HEK293 (cell line): ENCODE results near the gene ZNF365.

Experiments used
- CTCF ChIP-seq: fragments of 450-650 bp; formaldehyde crosslinking; IDR thresholded peaks from 2 replicates; pipeline ENCODE4 v1.5.1; 2016; ENCODE audit warnings: missing biosample characterization, missing genetic modification characterization
- HIC1 ChIP-seq: fragments of 450-650 bp; formaldehyde crosslinking; IDR thresholded peaks from 2 replicates; pipeline ENCODE4 v1.5.1; 2016; ENCODE audit warnings: missing biosample characterization, missing genetic modification characterization
- KLF1 ChIP-seq: fragments of 450-650 bp; formaldehyde crosslinking; IDR thresholded peaks from 2 replicates; pipeline ENCODE4 v1.5.1; 2016; ENCODE audit warnings: missing biosample characterization, missing genetic modification characterization
- KLF9 ChIP-seq: fragments of 450-650 bp; formaldehyde crosslinking; IDR thresholded peaks from 2 replicates; pipeline ENCODE4 v1.5.1; 2016; ENCODE audit warnings: missing biosample characterization, missing genetic modification characterization, low read depth
- PBX3 ChIP-seq: sonication (generic); formaldehyde crosslinking; IDR thresholded peaks from 2 replicates; pipeline ENCODE4 v1.8.1; 2022; ENCODE audit warnings: mild to moderate bottlenecking, moderate library complexity, missing genetic modification reagents
- PRDM2 ChIP-seq: fragments of 450-650 bp; formaldehyde crosslinking; IDR thresholded peaks from 2 replicates; pipeline ENCODE4 v1.5.1; 2016; ENCODE audit warnings: missing biosample characterization, missing genetic modification characterization, borderline replicate concordance
- YY1 ChIP-seq: fragments of 450-650 bp; formaldehyde crosslinking; IDR thresholded peaks from 2 replicates; pipeline ENCODE4 v1.5.1; 2018; ENCODE audit warnings: missing biosample characterization, missing genetic modification characterization
- ZBTB1 ChIP-seq: fragments of 450-650 bp; formaldehyde crosslinking; IDR thresholded peaks from 2 replicates; pipeline ENCODE4 v1.5.1; 2016; ENCODE audit warnings: missing biosample characterization, missing genetic modification characterization
- ZBTB7A ChIP-seq: fragments of 450-650 bp; formaldehyde crosslinking; IDR thresholded peaks from 2 replicates; pipeline ENCODE4 v1.5.1; 2016; ENCODE audit warnings: low read depth, missing biosample characterization, missing genetic modification characterization
- ZNF121 ChIP-seq: fragments of 450-650 bp; formaldehyde crosslinking; IDR thresholded peaks from 2 replicates; pipeline ENCODE4 v1.5.1; 2016; ENCODE audit warnings: missing biosample characterization, missing genetic modification characterization
- ZNF704 ChIP-seq: fragments of 450-650 bp; formaldehyde crosslinking; IDR thresholded peaks from 2 replicates; pipeline ENCODE4 v1.5.1; 2016; ENCODE audit warnings: missing biosample characterization, missing genetic modification characterization
- ZNF707 ChIP-seq: fragments of 450-650 bp; formaldehyde crosslinking; IDR thresholded peaks from 2 replicates; pipeline ENCODE4 v1.5.1; 2016; ENCODE audit warnings: missing biosample characterization, missing genetic modification characterization
- ZNF792 ChIP-seq: fragments of 450-650 bp; formaldehyde crosslinking; IDR thresholded peaks from 2 replicates; pipeline ENCODE4 v1.5.1; 2016; ENCODE audit warnings: missing biosample characterization, missing genetic modification characterization

GRCh38 chr10:62442006-62442405 is 67.8 kb downstream of the ZNF365 start:
- TF ChIP-seq YY1 (tag by site-specific recombination) (no peak), CTCF (tag by site-specific recombination) (no peak), HIC1 (tag by site-specific recombination) (no peak), ZNF704 (no peak), ZNF707 (tag by site-specific recombination) (no peak), PBX3 (no peak), KLF1 (no peak), ZBTB1 (tag by site-specific recombination) (no peak), ZBTB7A (tag by site-specific recombination) (no peak), ZNF121 (tag by site-specific recombination) (no peak), PRDM2 (no peak), KLF9 (no peak), ZNF792 (tag by site-specific recombination) (no peak)
